Ovary (tissue), 9 donors: ENCODE measurements around the gene E2F8. TPM values are rescaled to one million over a fixed set of nuclear protein-coding genes. Genes with fewer than 3 reads are reported as not detected.

Experiments
- DNase-seq, 5 donors: peaks; one replicate each; pipeline ENCODE4 v3.0.0-alpha.2; 2019 to 2020
- H3K27ac ChIP-seq, 2 donors: fragments of 200-600 bp; one replicate each; pipeline versions ENCODE4 v1.5.1 to v1.8.0; 2019 to 2022
- H3K27me3 ChIP-seq: fragments of 200-600 bp; one replicate; pipeline ENCODE4 v1.8.0; 2022
- H3K36me3 ChIP-seq: fragments of 200-600 bp; sonication (generic); one replicate; pipeline ENCODE4 v1.5.1; 2019
- H3K4me1 ChIP-seq: one replicate; pipeline ENCODE4 v1.8.1; 2013; ENCODE audit warnings: mild to moderate bottlenecking, moderate library complexity; ENCODE audit not compliant: insufficient read depth
- H3K4me3 ChIP-seq: fragments of 200-600 bp; sonication (generic); one replicate; pipeline ENCODE4 v1.5.1; 2017
- H3K9me3 ChIP-seq, 2 donors: fragments of 200-600 bp in 1 of 2; sonication (generic) in 1 of 2; one replicate each; pipeline versions ENCODE4 v1.5.1 to v1.8.1; 2013 to 2019; ENCODE audit warnings: mild to moderate bottlenecking in 1 of 2, moderate library complexity in 1 of 2
- EP300 ChIP-seq: sonication (generic); formaldehyde crosslinking; IDR thresholded peaks from one replicate; pipeline ENCODE4 v1.6.1; 2017; ENCODE audit warnings: antibody characterized with exemption
- POLR2A ChIP-seq: fragments of 450-650 bp; IDR thresholded peaks from one replicate; pipeline ENCODE4 v1.6.1; 2017; ENCODE audit warnings: antibody characterized with exemption, mild to moderate bottlenecking, moderate library complexity
- WGBS, 3 donors: extraction: QIAGEN DNeasy Blood & Tissue Kit in 1 of 3; methylation state at CpG; one replicate each; pipeline versions ENCODE4 v1.1.5 to v1.1.7; 2013 to 2017; 5-methylcytosine and 5-hydroxymethylcytosine counted together
- intact Hi-C, 4 donors: fragments of 100-400 bp; cut with DNase I; formaldehyde crosslinking; loops; one replicate each; pipeline versions ENCODE4 v1.11.0 to v1.15.1; 2022 to 2023
- polyA plus RNA-seq, 2 donors: library from polyadenylated mRNA; stranded (reverse); fragments of 200-250 nt in 1 of 2; fragments of 350-450 nt in 1 of 2; fragmentation: Illumina TruSeq in 1 of 2; extraction: RNeasy Lipid Tissue Mini Kit (QIAGEN cat#74804) in 1 of 2; gene quantifications; one replicate each; pipeline ENCODE4 v1.2.3, GENCODE V29; 2013 to 2014
- total RNA-seq, 7 donors: library from RNA; depleted of rRNA in 2 of 7; stranded (reverse); fragments of >200 nt in 2 of 7; fragmentation: NEBNext Ultra II Directional in 3 of 7; extraction: Animal tissue kit (Norgen Biotek cat#: 25700) in 3 of 7; gene quantifications; one replicate each; pipeline versions ENCODE4 v1.1.0 to v1.2.4, GENCODE V29; 2016 to 2023
- TF ChIP-seq, protein P1 (sequence below), 3 donors: fragments of 450-650 bp in 2 of 3; fragments of 200-600 bp in 1 of 3; IDR thresholded peaks; one replicate each; pipeline versions ENCODE4 v1.5.1 to v1.8.0; 2016 to 2022; ENCODE audit warnings: antibody characterized with exemption in 3 of 3, mild to moderate bottlenecking in 1 of 3
- donor health status: DM: no; HTN: no; CAD: no; lungs with moderate emphysema.
- donor health status: DM: no; HTN: no; CAD: no.
- donor health status: Bipolar disorder and iron deficiency.
- donor health status: DM: yes; HTN: yes; CAD: no.
- donor health status: DM: no; HTN: no; CAD: no.
- donor health status: DM: yes; HTN: yes; CAD: no.

Gene E2F8
- total and polyA plus RNA-seq, 9 donors: 0.08 to 0.80 (median 0.36) TPM; not detected in 3

DNA sequence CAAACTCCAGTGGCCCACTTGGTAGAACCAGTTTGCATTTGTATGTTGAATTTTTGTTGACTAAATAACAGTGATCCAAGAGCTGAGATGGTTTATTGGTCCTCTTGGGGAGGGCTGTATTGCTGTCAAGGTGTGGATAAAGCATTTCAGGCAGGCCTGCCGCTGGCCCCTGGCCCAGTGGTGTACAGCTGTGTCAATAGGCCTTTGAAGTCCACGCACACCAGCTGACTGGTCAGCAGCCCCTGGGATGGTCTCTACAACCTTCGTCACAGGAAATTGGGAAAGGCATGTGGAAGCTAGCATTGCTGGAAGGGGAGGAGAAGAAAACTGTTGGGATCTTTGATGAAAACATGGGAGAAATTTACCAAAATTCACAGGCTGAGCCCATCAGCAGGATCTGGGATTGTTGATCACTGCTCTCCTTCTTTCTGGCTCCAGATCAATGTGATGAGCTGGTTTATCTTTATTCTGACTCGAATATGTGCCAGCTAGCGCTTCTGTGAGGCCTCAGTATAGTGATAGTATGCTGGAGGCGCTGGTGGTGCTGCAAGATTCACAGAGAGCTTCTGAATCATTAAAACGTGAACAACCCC is 12.5 kb upstream of the E2F8 start:
- Histone ChIP-seq H3K4me1 (no peaks in the 10 kb centered on the region), H3K4me3 (no peak overlapping the region), H3K27me3 (no peaks in the 10 kb centered on the region), H3K9me3 (no peaks in the 10 kb centered on the region), H3K36me3 (no peaks in the 10 kb centered on the region), H3K27ac (no peak overlapping the region)
- DNase-seq: no peak
- WGBS, 3 donors: 40 to 46% (median 40%) methylated on average over 7 of the region's 7 CpGs
- TF ChIP-seq, protein P1, sequence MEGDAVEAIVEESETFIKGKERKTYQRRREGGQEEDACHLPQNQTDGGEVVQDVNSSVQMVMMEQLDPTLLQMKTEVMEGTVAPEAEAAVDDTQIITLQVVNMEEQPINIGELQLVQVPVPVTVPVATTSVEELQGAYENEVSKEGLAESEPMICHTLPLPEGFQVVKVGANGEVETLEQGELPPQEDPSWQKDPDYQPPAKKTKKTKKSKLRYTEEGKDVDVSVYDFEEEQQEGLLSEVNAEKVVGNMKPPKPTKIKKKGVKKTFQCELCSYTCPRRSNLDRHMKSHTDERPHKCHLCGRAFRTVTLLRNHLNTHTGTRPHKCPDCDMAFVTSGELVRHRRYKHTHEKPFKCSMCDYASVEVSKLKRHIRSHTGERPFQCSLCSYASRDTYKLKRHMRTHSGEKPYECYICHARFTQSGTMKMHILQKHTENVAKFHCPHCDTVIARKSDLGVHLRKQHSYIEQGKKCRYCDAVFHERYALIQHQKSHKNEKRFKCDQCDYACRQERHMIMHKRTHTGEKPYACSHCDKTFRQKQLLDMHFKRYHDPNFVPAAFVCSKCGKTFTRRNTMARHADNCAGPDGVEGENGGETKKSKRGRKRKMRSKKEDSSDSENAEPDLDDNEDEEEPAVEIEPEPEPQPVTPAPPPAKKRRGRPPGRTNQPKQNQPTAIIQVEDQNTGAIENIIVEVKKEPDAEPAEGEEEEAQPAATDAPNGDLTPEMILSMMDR (IDR thresholded peaks at IDR 0.05): no peak
- TF ChIP-seq EP300 (no peak), POLR2A (no peak)
- intact Hi-C loops: no loop called here

DNA sequence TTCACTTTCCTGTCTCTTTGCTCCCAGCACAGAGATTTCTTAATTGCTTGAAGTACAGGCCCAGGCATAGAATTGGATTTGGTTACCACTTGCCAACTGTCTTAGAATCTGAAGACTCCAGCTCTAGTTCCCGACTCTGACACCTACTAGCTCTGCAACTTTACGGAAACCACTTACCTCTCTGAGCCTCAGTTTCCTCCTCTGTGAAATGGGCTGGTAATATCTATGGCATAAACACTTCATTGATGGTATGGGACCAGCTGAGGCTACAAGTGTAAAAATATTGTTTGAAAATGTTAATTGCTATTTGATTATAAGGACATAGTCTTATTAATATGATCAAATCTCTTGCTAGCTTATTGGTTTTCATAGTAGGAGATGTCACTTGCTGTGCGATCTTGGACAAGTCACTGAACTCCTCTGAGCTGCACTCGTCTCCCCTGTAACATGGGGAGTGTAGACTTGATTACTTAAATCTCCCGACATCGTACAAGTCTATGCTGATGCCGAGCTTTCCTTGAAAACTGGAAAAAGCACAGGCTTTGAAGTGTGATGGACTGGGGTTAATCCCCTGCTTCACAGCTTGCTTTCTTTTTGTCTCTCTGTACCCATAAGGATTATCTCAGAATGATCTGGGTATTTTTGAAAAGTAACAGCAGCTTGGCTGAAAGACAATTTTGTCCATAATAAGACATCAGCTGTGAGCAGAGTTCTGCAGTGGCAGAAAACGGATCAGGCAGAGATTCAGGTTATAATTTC is 11.8 kb upstream of the E2F8 start:
- H3K27me3 ChIP-seq: no peaks in the 10 kb centered on the region
- H3K36me3 ChIP-seq: no peaks in the 10 kb centered on the region
- intact Hi-C loops: no loop called here
- H3K4me1 ChIP-seq: no peaks in the 10 kb centered on the region
- H3K27ac ChIP-seq: no peak overlapping the region
- H3K9me3 ChIP-seq: no peaks in the 10 kb centered on the region
- TF ChIP-seq EP300: no peak
- no peak for TF ChIP-seq POLR2A
- TF ChIP-seq, protein P1 (IDR thresholded peaks at IDR 0.05): no peak
- DNase-seq: no peak
- no peak overlapping the region for H3K4me3 ChIP-seq
- 67 to 80% (median 78%) methylated on average over 8 of the region's 8 CpGs for WGBS, 3 donors

DNA sequence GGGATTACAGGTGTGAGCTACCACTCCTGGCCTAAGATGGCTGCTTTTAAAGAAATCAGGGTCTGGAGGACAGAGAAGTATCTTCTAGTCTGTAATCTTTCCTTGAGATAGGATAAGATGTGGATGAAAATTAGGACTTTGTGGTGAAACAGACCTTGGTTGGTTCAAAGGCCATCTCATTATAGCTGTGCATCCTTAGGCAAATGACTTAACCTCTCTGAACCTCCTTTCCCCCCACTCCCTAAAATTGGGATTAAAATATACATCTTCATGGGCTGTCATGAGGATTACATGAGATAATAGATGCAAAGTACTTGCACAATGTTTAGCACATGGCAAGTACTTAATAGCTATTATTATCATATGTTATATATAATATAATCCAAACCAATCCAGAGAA is 10.8 kb upstream of the E2F8 start:
- Histone ChIP-seq H3K27me3 (no peaks in the 10 kb centered on the region), H3K36me3 (no peaks in the 10 kb centered on the region), H3K4me3 (no peak overlapping the region), H3K27ac (no peak overlapping the region), H3K9me3 (no peaks in the 10 kb centered on the region), H3K4me1 (no peaks in the 10 kb centered on the region)
- no peak for TF ChIP-seq POLR2A
- no peak for TF ChIP-seq EP300
- TF ChIP-seq, protein P1 (IDR thresholded peaks at IDR 0.05): no peak
- no peak for DNase-seq
- intact Hi-C loops: no loop called here

DNA sequence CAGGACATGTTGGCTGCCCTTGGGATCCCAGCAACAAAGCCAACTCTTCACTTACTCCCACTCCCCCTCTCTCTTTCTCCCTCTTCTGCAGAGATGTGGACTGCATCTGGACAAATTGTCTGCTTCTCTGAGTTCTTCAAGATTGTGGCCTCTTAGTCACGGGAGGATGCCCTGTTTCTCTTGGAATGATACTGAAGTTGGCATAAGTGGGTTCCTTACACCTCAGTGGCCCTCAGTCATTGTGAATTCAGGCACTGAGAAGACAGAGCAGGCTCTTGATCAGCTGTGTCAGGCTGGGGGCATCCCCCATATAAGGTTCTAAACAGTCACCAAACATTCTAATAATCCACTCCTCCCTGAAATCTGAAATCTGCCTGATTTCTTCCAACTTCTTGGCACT is 6.1 kb upstream of the E2F8 start:
- 72 to 89% (median 77%) methylated on average over 1 of the region's 1 CpG for WGBS, 3 donors
- TF ChIP-seq EP300: no peak
- TF ChIP-seq POLR2A: no peak
- TF ChIP-seq, protein P1 (IDR thresholded peaks at IDR 0.05): no peak
- no peaks in the 10 kb centered on the region for H3K9me3 ChIP-seq
- no peak overlapping the region for H3K4me3 ChIP-seq
- no peak overlapping the region for H3K27ac ChIP-seq
- DNase-seq: no peak
- peaks cover 2% of the 10 kb centered on the region for H3K4me1 ChIP-seq
- H3K36me3 ChIP-seq: no peaks in the 10 kb centered on the region
- no peaks in the 10 kb centered on the region for H3K27me3 ChIP-seq
- intact Hi-C loops: no loop called here
